ENCODE measurements around the gene POP4.

POP4 gene

DNA sequence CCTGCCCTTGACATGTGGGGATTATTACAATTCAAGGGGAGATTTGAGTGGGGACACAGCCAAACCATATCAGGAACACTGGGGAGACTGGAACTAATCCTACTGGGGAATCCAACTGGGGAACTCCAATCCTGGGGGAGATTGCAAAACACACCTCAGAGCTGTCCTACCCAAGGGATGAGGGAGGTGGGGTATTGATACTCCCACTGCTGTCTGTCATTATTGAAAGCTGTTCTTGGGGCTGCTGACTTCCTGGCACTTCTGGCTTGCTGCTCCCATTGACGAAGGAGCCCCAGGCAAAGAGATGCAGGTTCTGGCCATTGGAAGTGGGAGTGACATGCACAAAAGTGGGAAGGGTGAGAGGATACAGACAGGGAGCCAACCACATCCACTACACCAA, 24.7 kb upstream of the POP4 start:
- Histone ChIP-seq H3K4me1 (no peaks in the 10 kb centered on the region), H3K36me3 (no peaks in the 10 kb centered on the region), H3K4me3 (ENCODE audit: low read depth, low read length) (no peak overlapping the region), H3K9me3 (no peaks in the 10 kb centered on the region), H3K27me3 (peaks cover 17% of the 10 kb centered on the region)
- DNase-seq, result no peak
- TF ChIP-seq, protein P1, sequence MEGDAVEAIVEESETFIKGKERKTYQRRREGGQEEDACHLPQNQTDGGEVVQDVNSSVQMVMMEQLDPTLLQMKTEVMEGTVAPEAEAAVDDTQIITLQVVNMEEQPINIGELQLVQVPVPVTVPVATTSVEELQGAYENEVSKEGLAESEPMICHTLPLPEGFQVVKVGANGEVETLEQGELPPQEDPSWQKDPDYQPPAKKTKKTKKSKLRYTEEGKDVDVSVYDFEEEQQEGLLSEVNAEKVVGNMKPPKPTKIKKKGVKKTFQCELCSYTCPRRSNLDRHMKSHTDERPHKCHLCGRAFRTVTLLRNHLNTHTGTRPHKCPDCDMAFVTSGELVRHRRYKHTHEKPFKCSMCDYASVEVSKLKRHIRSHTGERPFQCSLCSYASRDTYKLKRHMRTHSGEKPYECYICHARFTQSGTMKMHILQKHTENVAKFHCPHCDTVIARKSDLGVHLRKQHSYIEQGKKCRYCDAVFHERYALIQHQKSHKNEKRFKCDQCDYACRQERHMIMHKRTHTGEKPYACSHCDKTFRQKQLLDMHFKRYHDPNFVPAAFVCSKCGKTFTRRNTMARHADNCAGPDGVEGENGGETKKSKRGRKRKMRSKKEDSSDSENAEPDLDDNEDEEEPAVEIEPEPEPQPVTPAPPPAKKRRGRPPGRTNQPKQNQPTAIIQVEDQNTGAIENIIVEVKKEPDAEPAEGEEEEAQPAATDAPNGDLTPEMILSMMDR (IDR thresholded peaks at IDR 0.05; ENCODE audit: low read depth, low read length), result no peak

DNA sequence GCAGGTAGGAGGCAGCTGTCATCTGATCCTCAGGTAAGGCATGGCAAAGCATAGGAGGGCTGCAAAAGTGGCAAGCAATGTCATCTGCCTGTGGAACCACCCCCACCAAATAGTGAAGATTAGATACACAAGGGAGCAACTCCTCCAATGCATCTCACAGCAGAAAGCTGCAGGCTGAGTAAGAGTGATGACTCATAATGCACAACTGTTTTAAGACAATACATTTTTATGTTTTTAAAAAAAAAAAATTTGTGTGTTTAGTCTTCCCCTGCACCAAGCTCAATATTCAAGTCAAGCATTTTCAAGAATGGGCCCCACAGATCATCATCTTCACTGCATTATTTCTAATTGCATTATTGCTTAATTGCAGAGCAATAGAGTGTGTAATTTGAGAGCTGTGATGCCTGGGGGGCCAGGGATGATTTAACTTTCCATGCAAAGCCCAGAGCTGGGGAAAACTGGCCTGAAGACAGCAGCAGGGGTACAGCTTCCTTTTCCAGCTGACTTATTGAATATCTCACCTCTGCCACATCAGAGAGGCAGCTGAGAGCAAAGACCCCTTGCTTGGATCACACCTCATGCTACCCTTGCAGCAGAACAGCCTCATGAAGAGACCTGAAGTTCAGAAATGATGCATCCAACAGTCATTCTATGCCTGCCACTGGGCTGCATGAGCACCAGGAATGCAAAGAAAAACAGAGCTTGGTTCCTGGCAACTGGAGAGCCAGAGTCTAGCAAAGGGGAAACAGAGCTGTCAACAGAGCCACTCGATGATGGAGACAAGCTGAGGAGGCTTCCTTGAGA, 22.7 kb upstream of the POP4 start:
- no peak for DNase-seq
- no peaks in the 10 kb centered on the region for H3K9me3 ChIP-seq
- H3K27me3 ChIP-seq, result peaks cover 3% of the 10 kb centered on the region; the same call in 1 of the 2 replicates
- H3K36me3 ChIP-seq, result no peaks in the 10 kb centered on the region
- TF ChIP-seq, protein P1 (IDR thresholded peaks at IDR 0.05; ENCODE audit: low read depth, low read length), result no peak
- no peak overlapping the region for H3K4me3 ChIP-seq (ENCODE audit: low read depth, low read length)
- H3K4me1 ChIP-seq, result no peaks in the 10 kb centered on the region

GRCh38 chr19:29586401-29586800, 19.7 kb upstream of the POP4 start:
- no peaks in the 10 kb centered on the region for H3K36me3 ChIP-seq
- no peaks in the 10 kb centered on the region for H3K9me3 ChIP-seq

DNA sequence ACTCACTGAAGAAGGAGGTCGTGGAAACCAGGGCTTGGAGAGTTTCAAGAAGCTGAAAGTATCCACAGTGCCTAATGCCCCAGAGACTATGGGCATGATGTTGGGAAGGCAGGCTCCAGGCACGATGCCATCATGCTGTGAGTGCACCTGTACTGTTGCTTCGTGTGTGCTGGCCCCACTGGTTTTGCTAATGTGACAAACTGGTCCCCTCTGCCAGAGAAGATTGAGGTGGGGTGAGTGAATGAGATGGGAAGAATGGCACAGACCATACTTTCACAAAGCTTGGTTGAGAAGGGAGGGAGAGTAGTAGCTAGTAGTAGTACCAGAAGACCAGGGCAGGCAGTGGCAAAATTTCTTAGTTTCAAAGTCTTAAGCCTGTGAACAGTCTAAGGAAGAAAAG, 19.0 kb upstream of the POP4 start:
- H3K27me3 ChIP-seq, result peaks cover 3% of the 10 kb centered on the region; the same call in 1 of the 2 replicates

More at GRCh38 chr19:29586401-29586800, 19.7 kb upstream of the POP4 start:
- Histone ChIP-seq H3K4me1 (no peaks in the 10 kb centered on the region), H3K27me3 (peaks cover 3% of the 10 kb centered on the region; the same call in 1 of the 2 replicates), H3K4me3 (ENCODE audit: low read depth, low read length) (no peak overlapping the region)
- TF ChIP-seq, protein P1 (IDR thresholded peaks at IDR 0.05; ENCODE audit: low read depth, low read length), result no peak
- no peak for DNase-seq

DNA sequence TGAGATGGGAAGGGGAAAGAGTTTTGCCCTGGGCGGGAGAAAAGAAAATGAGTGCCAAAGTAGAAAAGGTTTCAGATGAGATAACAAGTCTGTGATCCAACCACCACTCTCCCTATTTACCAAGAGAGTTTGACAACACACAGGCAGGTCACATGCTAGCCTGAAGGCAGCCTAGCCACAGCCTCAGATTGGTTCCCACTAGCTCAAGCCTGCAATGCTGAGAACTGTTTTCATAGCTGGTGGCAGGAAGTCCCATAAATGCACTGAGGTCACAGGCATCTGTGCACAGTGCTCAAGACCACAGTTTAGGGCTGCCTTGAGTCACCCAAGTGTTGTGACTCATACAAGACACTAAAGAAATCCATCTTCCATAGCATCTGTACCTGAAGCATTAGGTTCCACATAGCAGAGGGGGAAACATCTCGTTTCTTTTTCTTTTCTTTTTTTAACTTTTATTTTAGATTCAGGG, 18.5 kb upstream of the POP4 start:
- no peaks in the 10 kb centered on the region for H3K9me3 ChIP-seq
- no peak overlapping the region for H3K4me3 ChIP-seq (ENCODE audit: low read depth, low read length)
- H3K4me1 ChIP-seq, result no peaks in the 10 kb centered on the region
- peaks cover 3% of the 10 kb centered on the region; the same call in 1 of the 2 replicates for H3K27me3 ChIP-seq
- TF ChIP-seq, protein P1 (IDR thresholded peaks at IDR 0.05; ENCODE audit: low read depth, low read length), result no peak
- H3K36me3 ChIP-seq, result no peaks in the 10 kb centered on the region
- no peak for DNase-seq

More for the DNA sequence above, 19.0 kb upstream of the POP4 start:
- TF ChIP-seq, protein P1 (IDR thresholded peaks at IDR 0.05; ENCODE audit: low read depth, low read length), result no peak
- DNase-seq, result no peak
- Histone ChIP-seq H3K4me3 (ENCODE audit: low read depth, low read length) (no peak overlapping the region), H3K9me3 (no peaks in the 10 kb centered on the region), H3K4me1 (no peaks in the 10 kb centered on the region), H3K36me3 (no peaks in the 10 kb centered on the region)

DNA sequence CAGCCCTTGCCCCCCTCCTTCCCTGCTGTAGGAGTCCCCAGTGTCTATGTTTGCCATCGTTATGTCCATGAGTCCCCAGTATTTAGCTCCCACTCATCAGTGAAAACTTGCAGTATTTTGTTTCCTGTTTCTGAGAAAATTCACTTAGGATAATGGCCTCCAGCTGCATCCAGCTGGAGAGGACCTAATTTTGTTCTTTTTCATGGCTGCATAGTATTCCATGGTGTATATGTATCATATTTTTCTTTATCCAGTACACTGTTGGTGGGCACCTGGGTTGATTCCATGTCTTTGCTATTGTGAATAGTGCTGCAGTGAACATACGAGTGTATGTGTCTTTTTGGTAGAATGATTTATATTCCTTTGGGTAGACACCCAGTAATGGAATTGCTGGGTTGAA, 18.0 kb upstream of the POP4 start:
- H3K4me1 ChIP-seq, result no peaks in the 10 kb centered on the region
- peaks cover 3% of the 10 kb centered on the region; the same call in 1 of the 2 replicates for H3K27me3 ChIP-seq
- H3K9me3 ChIP-seq, result no peaks in the 10 kb centered on the region
- no peak overlapping the region for H3K4me3 ChIP-seq (ENCODE audit: low read depth, low read length)
- no peaks in the 10 kb centered on the region for H3K36me3 ChIP-seq
- TF ChIP-seq, protein P1 (IDR thresholded peaks at IDR 0.05; ENCODE audit: low read depth, low read length), result no peak
- DNase-seq, result no peak
